ENCODE measurements around the gene MYL6B. TPM values are rescaled to one million over a fixed set of nuclear protein-coding genes. Genes with fewer than 3 reads are reported as not detected.
"Not testable (repeated sequence)": the region's sequence is repeated elsewhere in the genome, so short reads cannot be mapped to it uniquely, and the experiment has no call there.

The MYL6B gene
- total RNA-seq, 6 experiments from 2014 or later, result 4.9 to 18.7 (median 12.6) TPM

DNA sequence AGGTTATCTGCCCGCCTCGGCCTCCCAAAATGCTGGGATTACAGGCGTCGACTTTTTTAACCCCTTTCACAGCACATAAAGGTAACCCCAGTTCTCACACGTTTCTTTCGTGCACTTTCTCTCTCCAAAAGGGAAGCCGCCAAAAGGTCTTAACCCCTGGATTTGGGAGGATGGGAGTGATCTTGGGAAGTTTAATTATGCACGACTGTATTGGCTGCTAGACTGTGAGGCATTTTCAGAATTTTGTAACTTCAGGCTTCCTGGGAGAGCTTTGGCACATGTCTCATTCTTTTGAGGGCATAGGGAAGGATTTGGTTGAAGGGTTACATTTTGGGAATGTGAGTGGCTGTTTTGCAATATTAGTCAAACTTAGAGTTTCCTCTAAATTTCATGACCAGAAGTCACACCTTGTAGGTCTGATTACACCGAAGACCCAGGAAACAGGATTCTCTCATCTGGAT, 38.3 kb downstream of the MYL6B start:
- H3K27me3 ChIP-seq, result no peaks in the 10 kb centered on the region
- WGBS (ENCODE audit: insufficient coverage, low coverage, low lambda C conversion rate, missing lambda C conversion rate), result 10% methylated on average over 8 of the region's 9 CpGs
- DNase-seq (no peak), ATAC-seq (no peak)
- peak overlapping the region; percentile 78 to 93 (median 82) for H3K27ac ChIP-seq
- peaks cover 0 to 4% (median 2%) of the 10 kb centered on the region in 4 donors for H3K36me3 ChIP-seq
- H3K9me3 ChIP-seq, result no peaks in the 10 kb centered on the region
- intact Hi-C loops (cut with DNase I), result no loop called here
- H3K4me3 ChIP-seq, result peak overlapping the region; percentile 44 to 80 (median 77)
- TF ChIP-seq, protein P1, sequence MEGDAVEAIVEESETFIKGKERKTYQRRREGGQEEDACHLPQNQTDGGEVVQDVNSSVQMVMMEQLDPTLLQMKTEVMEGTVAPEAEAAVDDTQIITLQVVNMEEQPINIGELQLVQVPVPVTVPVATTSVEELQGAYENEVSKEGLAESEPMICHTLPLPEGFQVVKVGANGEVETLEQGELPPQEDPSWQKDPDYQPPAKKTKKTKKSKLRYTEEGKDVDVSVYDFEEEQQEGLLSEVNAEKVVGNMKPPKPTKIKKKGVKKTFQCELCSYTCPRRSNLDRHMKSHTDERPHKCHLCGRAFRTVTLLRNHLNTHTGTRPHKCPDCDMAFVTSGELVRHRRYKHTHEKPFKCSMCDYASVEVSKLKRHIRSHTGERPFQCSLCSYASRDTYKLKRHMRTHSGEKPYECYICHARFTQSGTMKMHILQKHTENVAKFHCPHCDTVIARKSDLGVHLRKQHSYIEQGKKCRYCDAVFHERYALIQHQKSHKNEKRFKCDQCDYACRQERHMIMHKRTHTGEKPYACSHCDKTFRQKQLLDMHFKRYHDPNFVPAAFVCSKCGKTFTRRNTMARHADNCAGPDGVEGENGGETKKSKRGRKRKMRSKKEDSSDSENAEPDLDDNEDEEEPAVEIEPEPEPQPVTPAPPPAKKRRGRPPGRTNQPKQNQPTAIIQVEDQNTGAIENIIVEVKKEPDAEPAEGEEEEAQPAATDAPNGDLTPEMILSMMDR (IDR thresholded peaks at IDR 0.05), result no peak
- TF ChIP-seq POLR2A (IDR thresholded peaks at IDR 0.05), result no peak
- H3K4me1 ChIP-seq, result peaks cover 0 to 13% (median 6%) of the 10 kb centered on the region in 4 donors

DNA sequence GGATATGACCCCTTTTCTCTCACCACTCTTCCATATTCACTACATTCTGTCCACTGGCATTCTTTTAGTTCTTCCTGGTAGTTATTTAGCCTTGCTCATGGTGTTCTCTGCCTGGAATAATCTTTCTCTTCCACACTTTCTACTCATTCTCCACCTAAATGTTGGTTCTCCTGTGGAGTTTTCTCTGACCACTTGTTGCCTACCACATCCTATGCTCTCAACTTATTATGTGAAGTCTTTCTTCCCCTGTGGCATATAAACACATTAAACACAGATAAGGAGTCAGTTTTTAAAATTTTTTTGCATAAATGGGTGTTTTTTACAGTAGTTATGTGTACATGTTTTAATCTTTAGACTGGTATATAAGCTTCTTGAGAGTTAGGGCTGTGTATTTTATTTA, 40.2 kb downstream of the MYL6B start:
- TF ChIP-seq POLR2A (IDR thresholded peaks at IDR 0.05), result no peak
- TF ChIP-seq, protein P1 (IDR thresholded peaks at IDR 0.05), result no peak
- no peak for ATAC-seq
- no peak overlapping the region for H3K4me3 ChIP-seq
- no peaks in the 10 kb centered on the region for H3K36me3 ChIP-seq
- no peak overlapping the region for H3K27ac ChIP-seq
- H3K9me3 ChIP-seq, result no peaks in the 10 kb centered on the region
- H3K4me1 ChIP-seq, result peaks cover 0 to 12% (median 6%) of the 10 kb centered on the region in 4 donors
- intact Hi-C loops (cut with DNase I), result no loop called here
- no peak for DNase-seq
- no peaks in the 10 kb centered on the region for H3K27me3 ChIP-seq

DNA sequence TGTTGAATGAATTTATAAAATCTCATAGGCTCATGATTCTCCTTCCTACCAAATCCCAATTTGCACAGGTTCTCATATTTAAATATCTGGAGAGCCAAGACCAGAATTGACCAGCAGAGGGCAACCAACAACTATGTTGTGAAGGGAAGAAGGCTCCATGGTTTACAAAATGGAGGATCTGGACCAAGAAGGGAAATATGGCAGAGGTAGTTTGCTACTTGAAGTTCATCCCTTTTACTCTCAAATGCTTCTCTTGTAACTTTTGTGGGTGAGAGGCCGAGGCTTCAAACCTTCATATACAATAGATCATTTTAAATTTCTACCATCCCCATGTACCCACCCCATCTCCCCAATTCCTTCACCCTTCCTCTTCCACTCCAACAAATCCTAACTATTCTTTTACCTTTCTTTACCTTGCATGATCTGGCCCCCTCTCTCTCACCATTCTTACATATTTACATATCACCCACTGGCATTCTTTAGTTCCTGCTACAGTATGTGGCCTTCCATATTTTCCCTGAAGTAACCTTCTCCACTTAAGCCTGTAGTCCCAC, 40.7 kb downstream of the MYL6B start:
- Histone ChIP-seq H3K27me3 (no peaks in the 10 kb centered on the region), H3K9me3 (no peaks in the 10 kb centered on the region), H3K4me3 (no peak overlapping the region), H3K36me3 (no peaks in the 10 kb centered on the region), H3K4me1 (peaks cover 0 to 10% (median 3%) of the 10 kb centered on the region in 4 donors), H3K27ac (no peak overlapping the region)
- DNase-seq (peak in 2 of 3 donors; percentile 46 to 82), ATAC-seq (peak; percentile 43 to 48 (median 45))
- no peak for TF ChIP-seq POLR2A (IDR thresholded peaks at IDR 0.05)
- TF ChIP-seq, protein P1 (IDR thresholded peaks at IDR 0.05), result peak; percentile 83 to 89 (median 86)
- 11% methylated on average over 1 of the region's 1 CpG for WGBS (ENCODE audit: insufficient coverage, low coverage, low lambda C conversion rate, missing lambda C conversion rate)
- intact Hi-C loops (cut with DNase I), result no loop called here

DNA sequence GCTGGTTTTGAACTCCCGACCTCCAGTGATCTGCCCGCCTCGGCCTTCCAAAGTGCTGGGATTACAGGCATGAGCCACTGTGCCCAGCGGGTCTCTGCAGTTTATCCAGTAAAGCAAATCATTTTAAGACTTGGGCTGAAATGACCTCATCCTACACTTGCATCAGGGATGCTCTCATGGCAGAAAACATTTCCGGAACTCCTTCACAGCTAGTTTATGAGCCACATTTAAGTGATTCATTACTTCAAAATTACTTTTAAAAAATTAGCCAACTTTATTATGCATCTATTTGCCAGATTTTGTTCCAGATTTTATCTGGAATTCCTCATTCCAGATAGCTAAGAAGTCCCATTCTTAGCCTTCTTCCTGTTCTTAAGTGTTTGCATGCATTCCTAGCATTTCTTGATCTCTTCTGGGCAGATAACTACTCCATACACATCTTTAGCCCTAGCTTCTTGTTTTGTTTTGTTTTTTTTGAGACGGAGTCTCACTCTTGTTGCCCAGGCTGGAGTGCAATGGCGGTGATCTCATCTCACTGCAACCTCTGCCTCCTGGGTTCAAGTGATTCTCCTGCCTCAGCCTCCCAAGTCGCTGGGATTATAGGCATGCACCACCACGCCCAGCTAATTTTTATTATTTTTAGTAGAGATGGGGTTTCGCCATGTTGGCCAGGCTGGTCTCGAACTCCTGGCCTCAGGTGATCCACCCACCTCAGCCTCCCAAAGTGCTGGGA, 44.6 kb downstream of the MYL6B start:
- DNase-seq; intact Hi-C loops (cut with DNase I); H3K4me3 ChIP-seq; H3K36me3 ChIP-seq; H3K27me3 ChIP-seq; H3K4me1 ChIP-seq; H3K27ac ChIP-seq; H3K9me3 ChIP-seq: not testable (repeated sequence)
- peak in 3 of 4 donors; percentile 22 to 55 (median 29) for ATAC-seq
- WGBS (ENCODE audit: insufficient coverage, low coverage, low lambda C conversion rate, missing lambda C conversion rate), result 67% methylated on average over 11 of the region's 11 CpGs

DNA sequence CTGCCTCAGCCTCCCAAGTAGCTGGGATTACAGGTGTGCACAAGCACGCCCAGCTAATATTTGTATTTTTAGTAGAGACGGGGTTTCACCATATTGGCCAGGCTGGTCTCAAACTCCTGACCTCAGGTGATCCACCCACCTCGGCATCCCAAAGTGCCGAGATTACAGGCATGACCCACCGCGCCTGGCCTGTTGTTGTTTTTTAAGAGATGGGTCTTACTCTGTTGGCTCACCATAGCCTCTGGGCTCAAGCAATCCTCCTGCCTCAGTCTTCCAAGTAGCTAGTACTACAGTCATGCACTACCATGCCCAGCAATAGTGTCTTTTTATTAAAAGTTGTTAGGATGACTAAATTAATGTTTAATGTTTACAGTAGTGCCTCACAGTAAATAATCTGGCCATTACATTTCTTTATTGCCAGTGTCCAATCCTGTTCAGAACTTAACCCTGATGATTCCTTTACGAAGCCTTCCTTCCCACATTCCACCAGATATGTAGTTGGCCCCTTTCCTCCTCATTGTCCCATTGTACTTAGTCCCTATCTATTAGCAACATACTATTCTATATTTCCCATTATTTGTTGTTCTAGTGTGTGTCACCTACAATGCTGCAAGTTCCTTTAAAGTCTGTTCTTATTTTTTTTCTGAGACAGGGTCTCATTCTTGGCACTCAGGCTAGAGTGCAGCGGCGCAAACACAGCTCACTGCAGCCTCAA, 45.7 kb downstream of the MYL6B start:
- no peaks in the 10 kb centered on the region for H3K36me3 ChIP-seq
- H3K9me3 ChIP-seq, result no peaks in the 10 kb centered on the region
- TF ChIP-seq, protein P1 (IDR thresholded peaks at IDR 0.05), result no peak
- no peak for TF ChIP-seq POLR2A (IDR thresholded peaks at IDR 0.05)
- H3K4me1 ChIP-seq, result peaks cover 0 to 7% (median 0%) of the 10 kb centered on the region in 4 donors
- WGBS (ENCODE audit: insufficient coverage, low coverage, low lambda C conversion rate, missing lambda C conversion rate), result 90% methylated on average over 3 of the region's 9 CpGs
- H3K27me3 ChIP-seq, result no peaks in the 10 kb centered on the region
- intact Hi-C loops (cut with DNase I), result no loop called here
- H3K27ac ChIP-seq, result no peak overlapping the region
- ATAC-seq (no peak), DNase-seq (no peak)
- no peak overlapping the region for H3K4me3 ChIP-seq

Measured in right lobe of liver (tissue), 6 donors.